ENCODE measurements around the gene TOM1L2.
A peak's percentile ranks its signal among the peaks of the same experiment; 100 is the strongest.

TOM1L2 gene

DNA sequence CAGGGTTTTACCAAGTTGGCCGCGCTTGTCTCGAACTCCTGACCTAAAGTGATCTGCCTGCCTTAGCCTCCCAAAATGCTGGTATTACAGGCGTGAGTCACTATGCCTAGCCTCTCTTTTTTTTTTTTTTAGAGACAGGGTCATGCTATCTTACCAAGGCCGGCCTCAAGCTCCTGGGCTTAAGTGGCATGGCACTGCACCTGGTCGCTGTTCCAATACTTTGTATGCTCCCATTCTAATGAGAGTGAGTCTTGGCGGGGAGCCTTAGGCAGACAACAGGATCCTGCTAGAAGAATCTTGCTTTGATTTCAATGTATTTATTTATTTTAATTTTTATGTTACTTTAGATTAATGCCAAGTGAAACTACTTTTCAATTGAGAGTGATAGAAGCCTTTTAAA is 21.9 kb downstream of the TOM1L2 start:
- Histone ChIP-seq H3K4me3 (no peak overlapping the region), H3K27me3 (no peaks in the 10 kb centered on the region), H3K4me2 (no peak overlapping the region), H3K27ac (no peak overlapping the region), H4K20me1 (peaks cover 0 to 16% (median 0%) of the 10 kb centered on the region in 11 experiments; a peak in 6 of 22 replicates), H3K9me3 (replicated peaks in 1 of 11) (peaks cover 0 to under 1% (median 0%) of the 10 kb centered on the region in 11 experiments; a peak in 1 of 22 replicates), H3K4me1 (peaks cover 0 to 26% (median 0%) of the 10 kb centered on the region in 10 experiments; a peak in 5 of 20 replicates), H3K9ac (no peak overlapping the region), H3K36me3 (peaks cover 0 to 19% (median 2%) of the 10 kb centered on the region in 11 experiments; a peak in 7 of 22 replicates)
- TF ChIP-seq Cebpa-rat (IDR thresholded peaks at IDR 0.05), result no peak

DNA sequence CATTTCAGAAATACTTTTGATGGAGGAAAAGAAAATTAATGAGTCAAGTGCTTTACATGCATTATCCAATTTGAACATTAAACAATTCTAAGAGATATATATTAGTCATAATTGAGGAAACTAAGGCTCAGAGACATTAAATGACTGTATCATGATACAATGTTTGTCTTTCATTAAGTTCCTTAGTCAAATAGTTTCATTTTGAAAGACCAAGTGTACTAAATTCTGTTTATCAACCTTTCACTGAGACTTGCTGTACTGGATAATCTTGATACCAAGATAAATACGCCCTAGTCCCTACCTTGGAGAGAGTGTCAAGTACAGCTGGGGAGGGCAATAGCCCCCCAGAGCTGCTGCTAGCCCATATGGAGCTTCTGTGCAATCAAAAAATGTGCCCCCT is 24.2 kb downstream of the TOM1L2 start:
- Histone ChIP-seq H3K4me1 (peaks cover 12 to 40% (median 13%) of the 10 kb centered on the region in 10 experiments), H3K9me3 (replicated peaks in 1 of 11) (no peaks in the 10 kb centered on the region), H3K36me3 (peaks cover 0 to 4% (median 0%) of the 10 kb centered on the region in 11 experiments; a peak in 2 of 22 replicates), H3K4me2 (peak overlapping the region in 1 of 11 experiments; percentile 4; a peak in 2 of 22 replicates), H3K9ac (no peak overlapping the region), H3K27ac (no peak overlapping the region), H3K4me3 (no peak overlapping the region), H4K20me1 (peaks cover 0 to 16% (median 0%) of the 10 kb centered on the region in 11 experiments; a peak in 7 of 22 replicates), H3K27me3 (no peaks in the 10 kb centered on the region)
- TF ChIP-seq Cebpa-rat (IDR thresholded peaks at IDR 0.05), result no peak

DNA sequence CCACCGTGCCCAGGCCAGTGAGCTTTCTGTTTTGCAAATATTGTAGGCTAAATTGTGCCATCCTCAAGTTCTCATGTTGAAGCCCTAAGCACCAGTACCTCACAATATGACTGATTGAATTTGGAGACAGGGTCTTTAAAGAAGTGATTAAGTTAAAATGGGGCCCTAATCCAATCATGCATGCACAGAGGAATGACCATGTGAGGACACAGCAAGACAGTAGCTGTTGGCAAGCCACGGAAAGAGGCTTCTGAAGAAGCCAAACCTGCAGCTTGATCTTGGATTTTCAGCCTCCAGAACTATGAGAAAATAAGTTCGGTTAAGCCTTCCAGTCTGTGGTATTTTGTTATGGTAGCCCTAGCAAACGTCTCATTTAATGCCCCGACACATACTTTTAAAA is 24.9 kb downstream of the TOM1L2 start:
- no peak overlapping the region for H3K27ac ChIP-seq
- no peaks in the 10 kb centered on the region for H3K27me3 ChIP-seq
- H3K36me3 ChIP-seq, result peaks cover 0 to 4% (median 0%) of the 10 kb centered on the region in 11 experiments; a peak in 2 of 22 replicates
- H3K4me2 ChIP-seq, result 0 out of 22 replicates have a peak overlapping the region, but pooled peaks of 1 of the 11 experiments have one; percentile 0
- no peak overlapping the region for H3K9ac ChIP-seq
- H3K9me3 ChIP-seq (replicated peaks in 1 of 11), result no peaks in the 10 kb centered on the region
- H3K4me3 ChIP-seq, result no peak overlapping the region
- peaks cover 14 to 46% (median 15%) of the 10 kb centered on the region in 10 experiments for H3K4me1 ChIP-seq
- TF ChIP-seq Cebpa-rat (IDR thresholded peaks at IDR 0.05), result no peak
- H4K20me1 ChIP-seq, result peaks cover 0 to 16% (median 0%) of the 10 kb centered on the region in 11 experiments; a peak in 6 of 22 replicates

DNA sequence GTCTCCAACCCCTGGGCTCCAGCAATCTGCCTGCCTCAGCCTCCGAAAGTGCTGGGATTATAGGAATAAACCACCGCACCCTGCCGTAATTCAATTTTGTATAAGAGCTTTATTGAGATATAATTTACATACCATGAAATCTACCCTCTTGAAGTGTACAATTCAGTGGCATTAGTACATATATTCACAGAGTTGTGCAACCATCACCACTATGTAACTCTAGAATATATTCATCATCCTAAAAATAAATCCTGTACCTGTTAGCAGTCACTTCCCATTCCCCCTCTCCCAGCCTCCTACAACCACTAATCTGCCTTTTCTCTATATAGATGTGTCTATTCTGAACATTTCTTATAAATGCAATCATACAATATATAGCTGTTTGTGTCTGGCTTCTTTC is 26.1 kb downstream of the TOM1L2 start:
- peaks cover 14 to 55% (median 16%) of the 10 kb centered on the region in 10 experiments for H3K4me1 ChIP-seq
- H3K27me3 ChIP-seq, result no peaks in the 10 kb centered on the region
- no peak overlapping the region for H3K4me2 ChIP-seq
- no peak for TF ChIP-seq Cebpa-rat (IDR thresholded peaks at IDR 0.05)
- H3K36me3 ChIP-seq, result peaks cover 0 to 4% (median 0%) of the 10 kb centered on the region in 11 experiments; a peak in 2 of 22 replicates
- peaks cover 0 to 16% (median 0%) of the 10 kb centered on the region in 11 experiments; a peak in 6 of 22 replicates for H4K20me1 ChIP-seq
- H3K9me3 ChIP-seq (replicated peaks in 1 of 11), result no peaks in the 10 kb centered on the region
- no peak overlapping the region for H3K27ac ChIP-seq
- no peak overlapping the region for H3K9ac ChIP-seq
- no peak overlapping the region for H3K4me3 ChIP-seq

DNA sequence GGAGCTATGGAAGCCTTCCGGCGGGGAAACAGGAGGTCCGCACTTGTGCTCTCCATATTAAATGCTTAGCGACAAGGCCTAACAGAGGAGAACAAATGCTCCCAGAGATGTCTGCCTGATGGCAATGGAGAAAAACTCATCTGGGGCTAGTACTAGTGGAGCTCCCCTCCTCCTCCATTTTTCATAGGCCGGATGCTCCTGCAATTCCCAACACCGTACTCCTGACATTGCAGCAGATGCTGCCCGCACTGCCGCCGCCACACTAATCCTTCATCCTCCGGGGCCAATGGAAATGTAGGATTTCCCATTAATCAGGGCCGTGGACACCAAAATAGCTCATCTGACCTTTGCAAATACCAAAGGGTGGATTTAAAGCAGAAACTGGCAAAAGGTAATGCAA is 27.5 kb downstream of the TOM1L2 start:
- no peak for TF ChIP-seq Cebpa-rat (IDR thresholded peaks at IDR 0.05)
- Histone ChIP-seq H3K4me3 (no peak overlapping the region), H3K36me3 (peaks cover 0 to 4% (median 0%) of the 10 kb centered on the region in 11 experiments; a peak in 2 of 22 replicates), H3K4me1 (peaks cover 14 to 67% (median 16%) of the 10 kb centered on the region in 10 experiments), H3K27ac (no peak overlapping the region), H3K27me3 (no peaks in the 10 kb centered on the region), H3K9ac (no peak overlapping the region), H4K20me1 (peaks cover 0 to 13% (median 0%) of the 10 kb centered on the region in 11 experiments; a peak in 5 of 22 replicates), H3K9me3 (replicated peaks in 1 of 11) (no peaks in the 10 kb centered on the region), H3K4me2 (no peak overlapping the region)

DNA sequence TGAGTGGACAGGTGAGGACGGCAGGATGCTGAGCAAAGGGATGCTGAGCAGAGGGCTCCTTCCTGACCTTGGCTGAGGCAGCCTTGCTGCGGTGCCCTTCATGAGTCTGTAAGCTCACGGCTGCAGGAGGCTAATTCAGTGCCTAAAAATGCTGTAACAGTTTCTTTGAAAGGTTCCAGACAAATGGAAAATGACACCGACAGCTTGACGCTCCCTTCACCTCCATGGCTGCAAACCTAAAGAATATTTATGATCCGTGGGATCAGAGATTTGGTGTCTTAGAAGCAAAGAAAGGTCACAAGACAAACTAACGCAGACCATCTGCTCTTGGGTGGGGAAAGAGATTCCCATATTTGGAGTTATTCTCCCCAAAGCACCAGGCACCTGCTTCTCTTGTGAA is 28.0 kb downstream of the TOM1L2 start:
- H3K4me1 ChIP-seq, result peaks cover 14 to 70% (median 16%) of the 10 kb centered on the region in 10 experiments
- no peaks in the 10 kb centered on the region for H3K27me3 ChIP-seq
- no peaks in the 10 kb centered on the region for H3K9me3 ChIP-seq (replicated peaks in 1 of 11)
- H3K4me2 ChIP-seq, result peak overlapping the region; percentile 44 to 75 (median 58); a peak in 16 of 22 replicates
- H3K4me3 ChIP-seq, result no peak overlapping the region
- peaks cover 0 to 13% (median 0%) of the 10 kb centered on the region in 11 experiments; a peak in 5 of 22 replicates for H4K20me1 ChIP-seq
- no peak overlapping the region for H3K27ac ChIP-seq
- H3K9ac ChIP-seq, result peak overlapping the region in 1 of 11 experiments; percentile 29; a peak in 1 of 22 replicates
- TF ChIP-seq Cebpa-rat (IDR thresholded peaks at IDR 0.05), result no peak
- peaks cover 0 to 4% (median 0%) of the 10 kb centered on the region in 11 experiments; a peak in 2 of 22 replicates for H3K36me3 ChIP-seq

DNA sequence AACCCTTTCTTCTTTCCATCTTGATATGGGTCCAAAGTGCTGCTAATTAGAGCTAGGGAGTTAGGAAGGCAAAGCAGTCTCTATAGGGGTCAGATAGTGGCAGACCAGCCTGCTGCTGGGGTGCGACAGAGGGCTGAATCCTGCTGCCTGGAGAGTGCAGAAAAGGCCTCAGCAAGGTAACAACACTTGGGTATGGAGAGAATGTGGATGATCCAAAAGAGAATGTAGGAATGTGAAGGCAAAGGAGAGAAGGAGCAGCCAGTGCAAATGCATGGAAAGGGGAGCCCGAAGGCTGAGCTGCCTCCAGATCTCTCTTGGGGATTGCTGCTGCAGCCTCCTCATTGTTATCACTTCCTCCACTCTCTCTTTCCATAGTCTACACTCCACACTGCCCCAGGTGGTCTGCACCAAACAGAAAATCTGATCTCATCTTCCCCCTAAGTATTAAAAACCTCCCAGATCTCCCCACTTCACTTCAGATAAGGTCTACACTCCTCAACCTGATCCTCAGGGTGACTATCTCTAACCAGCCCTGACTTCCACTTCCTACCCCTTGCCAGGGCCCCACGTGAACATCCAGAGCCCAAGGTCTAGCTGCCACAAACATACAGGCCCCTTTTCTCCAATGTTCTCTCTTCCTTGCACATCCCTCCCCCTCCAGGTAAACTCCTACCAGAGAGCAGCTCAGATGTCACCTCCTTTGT is 28.8 kb downstream of the TOM1L2 start:
- H3K36me3 ChIP-seq, result peaks cover 0 to 4% (median 0%) of the 10 kb centered on the region in 11 experiments; a peak in 1 of 22 replicates
- no peaks in the 10 kb centered on the region for H3K27me3 ChIP-seq
- no peak overlapping the region for H3K9ac ChIP-seq
- no peaks in the 10 kb centered on the region for H3K9me3 ChIP-seq (replicated peaks in 1 of 11)
- H4K20me1 ChIP-seq, result peaks cover 0 to 9% (median 0%) of the 10 kb centered on the region in 11 experiments; a peak in 5 of 22 replicates
- H3K4me2 ChIP-seq, result peak overlapping the region; percentile 44 to 75 (median 58)
- H3K4me3 ChIP-seq, result no peak overlapping the region
- peaks cover 14 to 78% (median 16%) of the 10 kb centered on the region in 10 experiments for H3K4me1 ChIP-seq
- TF ChIP-seq Cebpa-rat (IDR thresholded peaks at IDR 0.05), result no peak
- peak overlapping the region in 1 of 11 experiments; percentile 5; a peak in 1 of 22 replicates for H3K27ac ChIP-seq

DNA sequence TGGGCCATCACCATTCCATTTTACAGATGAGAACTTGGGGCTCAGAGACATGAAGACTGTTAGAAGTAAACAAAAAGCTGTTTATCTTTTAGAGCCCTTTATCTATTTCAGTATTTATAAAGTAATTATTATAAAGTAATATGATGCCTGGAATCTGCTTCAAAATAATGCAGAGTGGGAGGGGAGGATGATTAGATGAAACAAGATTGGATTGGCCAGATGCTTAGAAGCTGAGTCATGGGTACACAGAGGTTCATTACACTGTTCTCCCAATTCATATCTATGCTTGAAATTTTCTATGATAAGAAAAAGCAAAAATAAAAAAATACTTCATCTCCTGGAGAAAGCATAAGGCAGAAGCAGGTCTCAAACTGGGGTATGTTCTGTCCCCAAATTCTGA is 29.4 kb downstream of the TOM1L2 start:
- no peak overlapping the region for H3K27ac ChIP-seq
- no peak overlapping the region for H3K9ac ChIP-seq
- H3K36me3 ChIP-seq, result peaks cover 0 to 4% (median 0%) of the 10 kb centered on the region in 11 experiments; a peak in 1 of 22 replicates
- H4K20me1 ChIP-seq, result peaks cover 0 to 7% (median 0%) of the 10 kb centered on the region in 11 experiments; a peak in 5 of 22 replicates
- no peak for TF ChIP-seq Cebpa-rat (IDR thresholded peaks at IDR 0.05)
- no peaks in the 10 kb centered on the region for H3K9me3 ChIP-seq (replicated peaks in 1 of 11)
- peaks cover 14 to 80% (median 16%) of the 10 kb centered on the region in 10 experiments for H3K4me1 ChIP-seq
- no peak overlapping the region for H3K4me3 ChIP-seq
- H3K4me2 ChIP-seq, result peak overlapping the region; percentile 44 to 75 (median 58)
- no peaks in the 10 kb centered on the region for H3K27me3 ChIP-seq

DNA sequence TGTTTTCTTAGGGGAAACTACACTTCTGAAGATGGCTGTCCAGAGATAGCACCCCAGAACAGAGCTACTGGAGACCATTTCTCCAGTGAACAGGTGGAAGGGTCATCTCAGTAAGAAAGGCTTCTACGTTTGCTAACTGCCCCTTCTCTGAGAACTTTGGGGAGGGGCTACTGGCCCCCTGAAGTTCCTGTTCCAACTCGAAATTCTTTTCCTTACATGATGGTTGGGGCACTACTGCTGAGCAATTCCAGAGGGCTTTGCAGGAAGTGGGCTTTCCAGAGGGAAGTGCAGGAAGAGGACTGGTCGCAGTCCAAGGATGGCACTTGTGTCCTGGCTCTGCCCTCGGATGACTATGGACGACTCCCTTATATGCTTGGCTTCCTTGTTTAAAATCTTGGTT is 31.2 kb downstream of the TOM1L2 start:
- H4K20me1 ChIP-seq, result peaks cover 0 to 7% (median 0%) of the 10 kb centered on the region in 11 experiments; a peak in 6 of 22 replicates
- no peak overlapping the region for H3K27ac ChIP-seq
- no peak for TF ChIP-seq Cebpa-rat (IDR thresholded peaks at IDR 0.05)
- no peak overlapping the region for H3K9ac ChIP-seq
- peaks cover 0 to 4% (median 0%) of the 10 kb centered on the region in 11 experiments; a peak in 1 of 22 replicates for H3K36me3 ChIP-seq
- H3K4me2 ChIP-seq, result peak overlapping the region in 4 of 11 experiments; percentile 6 to 43 (median 20); a peak in 6 of 22 replicates
- H3K9me3 ChIP-seq (replicated peaks in 1 of 11), result no peaks in the 10 kb centered on the region
- no peak overlapping the region for H3K4me3 ChIP-seq
- no peaks in the 10 kb centered on the region for H3K27me3 ChIP-seq
- peaks cover 16 to 81% (median 29%) of the 10 kb centered on the region in 10 experiments for H3K4me1 ChIP-seq

Measured in BLaER1 treated with 17β-estradiol and CSF1 and Interleukin-3, amounts not matched to agents 10 nM and 100 nM (cell line).